Measurements from ENCODE around the gene IQCC.

- no peak for TF ChIP-seq CTCF (IDR thresholded peaks at IDR 0.05; ENCODE audit: poor library complexity, severe bottlenecking)
- TF ChIP-seq POLR2AphosphoS5 (IDR thresholded peaks at IDR 0.05): no peak
- no peak for TF ChIP-seq EP300 (conservative IDR thresholded peaks at IDR 0.05; ENCODE audit: poor library complexity, severe bottlenecking)
- no peak for TF ChIP-seq TAF1 (IDR thresholded peaks at IDR 0.05; ENCODE audit: low read depth)
- no peak for TF ChIP-seq REST (IDR thresholded peaks at IDR 0.05; ENCODE audit: borderline replicate concordance)
- no peak for TF ChIP-seq EZH2 (IDR thresholded peaks at IDR 0.05; ENCODE audit: borderline replicate concordance, insufficient read depth, low read length, poor library complexity, severe bottlenecking)
- TF ChIP-seq SMC3 (conservative IDR thresholded peaks at IDR 0.05; ENCODE audit: poor library complexity): no peak
These were observed 33.9 kb downstream of the IQCC start for GRCh38 chr1:32239337-32239736.
